Measurements from ENCODE around the gene CACNA1C.
A peak's percentile ranks its signal among the peaks of the same experiment; 100 is the strongest.

The CACNA1C gene

DNA sequence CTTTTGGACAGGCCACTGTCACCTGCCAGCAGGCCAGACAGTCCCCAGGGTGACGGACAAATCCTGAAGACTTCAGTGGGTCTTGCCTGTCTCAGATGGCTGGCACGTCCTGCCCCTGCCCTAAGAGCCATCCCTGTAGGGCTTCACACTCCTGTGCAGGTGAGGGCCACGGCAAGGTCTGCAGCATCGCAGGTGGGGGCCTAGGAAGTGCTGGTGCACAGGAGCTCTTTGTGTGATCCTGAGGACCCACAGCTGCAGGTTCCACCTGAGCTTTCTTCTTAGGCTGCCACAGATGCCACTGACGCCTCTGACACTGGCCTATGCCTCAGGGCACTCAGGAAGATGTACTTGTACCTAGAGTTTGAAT is 633.5 kb downstream of the CACNA1C start:
- FAIRE-seq, result no peak
- DNase-seq (ENCODE audit: insufficient read length, low spot score), result no peak

DNA sequence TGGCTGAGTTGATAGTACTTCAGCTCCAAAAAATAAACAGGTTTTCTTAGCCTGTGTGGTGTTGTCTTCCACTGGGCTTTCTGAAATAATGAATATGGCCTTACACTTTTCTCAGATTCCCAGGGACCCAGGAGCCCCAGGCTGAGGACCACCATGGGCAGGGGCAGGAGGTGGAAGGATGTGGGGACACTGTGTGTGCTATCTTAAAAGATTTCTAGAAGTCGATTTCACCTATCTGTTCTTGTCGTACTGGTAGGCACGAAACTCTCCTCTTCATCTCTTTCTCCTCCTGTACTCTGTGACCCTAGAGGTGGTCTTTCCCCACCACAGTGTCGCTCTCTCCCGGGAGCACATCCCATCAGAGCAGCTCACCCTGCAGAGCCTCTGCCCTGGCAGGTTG is 634.3 kb downstream of the CACNA1C start:
- FAIRE-seq (no peak), DNase-seq (ENCODE audit: insufficient read length, low spot score) (no peak)

DNA sequence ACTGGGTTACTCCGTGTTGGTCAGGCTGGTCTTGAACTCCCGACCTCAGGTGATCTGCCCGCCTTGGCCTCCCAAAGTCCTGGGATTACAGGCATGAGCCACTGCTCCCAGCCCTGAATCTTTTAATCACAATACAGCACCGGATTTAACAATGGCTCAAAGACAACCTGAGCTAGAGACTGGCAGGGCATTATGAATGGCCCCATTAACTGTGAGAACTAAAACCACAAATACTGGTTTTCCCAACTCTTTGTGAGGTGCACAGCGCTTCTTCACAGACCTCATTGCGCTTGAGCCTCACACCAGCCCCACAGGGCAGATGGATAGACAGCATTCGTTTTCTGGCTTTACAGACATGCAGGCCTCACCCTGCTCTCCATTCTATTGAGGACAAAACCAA is 634.9 kb downstream of the CACNA1C start:
- no peak for FAIRE-seq
- no peak for DNase-seq (ENCODE audit: insufficient read length, low spot score)

DNA sequence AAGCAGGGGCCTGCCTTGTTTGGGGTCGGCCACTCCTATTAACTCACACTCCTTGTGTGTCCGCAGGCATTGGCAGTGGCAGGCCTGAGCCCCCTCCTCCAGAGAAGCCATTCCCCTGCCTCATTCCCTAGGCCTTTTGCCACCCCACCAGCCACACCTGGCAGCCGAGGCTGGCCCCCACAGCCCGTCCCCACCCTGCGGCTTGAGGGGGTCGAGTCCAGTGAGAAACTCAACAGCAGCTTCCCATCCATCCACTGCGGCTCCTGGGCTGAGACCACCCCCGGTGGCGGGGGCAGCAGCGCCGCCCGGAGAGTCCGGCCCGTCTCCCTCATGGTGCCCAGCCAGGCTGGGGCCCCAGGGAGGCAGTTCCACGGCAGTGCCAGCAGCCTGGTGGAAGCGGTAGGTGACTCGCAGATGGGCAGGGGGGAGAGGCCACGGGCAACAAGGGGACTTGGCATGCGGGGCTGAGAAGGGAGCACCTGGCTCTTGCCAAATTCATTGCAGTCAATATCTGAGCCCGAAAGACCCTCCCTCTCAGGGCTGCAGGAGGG is 635.7 kb downstream of the CACNA1C start:
- no peak for DNase-seq (ENCODE audit: insufficient read length, low spot score)
- no peak for FAIRE-seq

- no peak for DNase-seq (ENCODE audit: insufficient read length, low spot score)
- no peak for FAIRE-seq
Observed at GRCh38 chr12:2689393-2689792, 636.6 kb downstream of the CACNA1C start.

GRCh38 chr12:2689879-2690278 is 637.1 kb downstream of the CACNA1C start:
- DNase-seq (ENCODE audit: insufficient read length, low spot score), result no peak
- no peak for FAIRE-seq

DNA sequence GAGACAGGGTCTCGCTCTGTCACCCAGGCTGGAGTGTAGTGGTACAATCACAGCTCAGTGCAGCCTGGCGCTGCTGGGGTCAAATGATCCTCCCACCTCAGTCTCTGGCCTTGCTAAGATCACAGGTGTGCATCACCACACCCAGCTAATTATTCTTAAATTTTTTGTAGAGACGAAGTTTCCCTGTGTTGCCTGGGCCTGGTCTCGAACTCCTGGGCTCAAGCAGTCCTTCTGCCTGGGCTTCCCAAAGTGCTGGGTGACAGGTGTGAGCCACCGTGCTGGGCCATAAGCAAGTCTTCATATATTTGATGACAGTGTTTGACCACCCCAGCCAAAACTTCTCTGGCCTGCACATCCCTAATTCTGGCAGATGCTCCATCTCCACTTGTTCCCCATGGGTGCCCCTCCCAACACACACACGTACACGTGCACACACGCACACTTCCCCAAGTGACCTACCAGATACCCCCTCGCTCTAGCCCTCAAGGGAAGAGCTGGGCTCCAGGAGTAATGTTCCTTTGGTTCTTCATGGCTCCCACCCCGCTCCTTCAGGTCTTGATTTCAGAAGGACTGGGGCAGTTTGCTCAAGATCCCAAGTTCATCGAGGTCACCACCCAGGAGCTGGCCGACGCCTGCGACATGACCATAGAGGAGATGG is 637.7 kb downstream of the CACNA1C start:
- DNase-seq (ENCODE audit: insufficient read length, low spot score), result no peak
- no peak for FAIRE-seq

- FAIRE-seq, result no peak
- DNase-seq (ENCODE audit: insufficient read length, low spot score), result no peak
Observed at GRCh38 chr12:2691006-2691344, 638.2 kb downstream of the CACNA1C start.

DNA sequence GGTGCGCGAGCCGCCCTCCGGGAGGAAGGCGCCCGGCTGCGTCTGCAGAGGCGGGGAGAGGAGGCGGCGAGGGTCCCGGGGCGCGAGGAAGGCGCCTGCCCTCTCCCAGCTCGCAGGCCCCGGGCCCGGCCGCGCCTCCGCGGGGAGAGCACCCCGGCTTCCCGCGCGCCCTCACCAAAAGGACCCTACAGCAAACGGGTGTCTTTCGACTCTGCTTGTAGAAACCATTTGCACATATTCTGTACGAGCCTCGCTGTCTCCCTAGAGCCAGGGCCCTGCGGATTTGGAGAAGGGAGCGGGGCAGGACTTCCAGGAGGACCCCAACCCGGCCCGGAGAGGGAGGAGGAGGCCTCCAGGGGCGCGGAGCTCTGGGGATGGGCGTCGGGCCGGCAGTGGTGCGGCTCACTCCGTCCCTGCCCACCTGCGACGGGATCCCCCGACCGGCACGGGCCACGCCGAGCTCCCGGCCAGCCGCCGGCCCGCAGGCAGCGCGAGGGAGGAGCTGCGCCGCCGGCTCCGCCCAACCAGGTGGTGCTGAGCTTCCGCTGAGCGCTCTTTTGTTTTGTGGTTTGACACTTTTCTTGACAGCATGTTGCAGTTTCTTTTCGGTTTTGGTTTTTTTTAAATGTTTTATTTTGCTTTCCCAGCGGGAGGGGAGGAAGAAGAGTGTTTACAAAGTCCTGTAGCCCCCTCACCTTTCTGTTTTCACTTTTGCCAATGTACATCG is 638.7 kb downstream of the CACNA1C start:
- DNase-seq (ENCODE audit: insufficient read length, low spot score) (peak; percentile 71), FAIRE-seq (peak; percentile 77)

DNA sequence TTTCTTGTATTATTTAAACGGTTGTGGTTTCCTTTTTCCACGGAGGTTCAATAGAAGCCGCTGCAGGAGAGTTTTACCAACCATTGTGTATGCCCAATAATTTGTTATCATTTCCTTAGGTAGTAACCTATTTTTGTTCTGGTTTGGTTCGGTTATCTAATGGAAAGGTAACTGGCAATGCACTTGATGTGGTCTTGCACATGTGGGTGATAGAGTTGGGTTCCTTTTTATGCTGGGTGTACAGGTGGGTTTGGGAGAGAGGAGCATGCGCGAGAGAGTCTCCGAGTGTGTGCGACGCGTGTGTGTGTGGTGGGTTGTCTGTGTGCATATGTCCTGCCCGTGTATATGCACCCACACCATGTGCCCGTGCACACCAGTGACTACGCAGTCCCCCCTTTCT is 639.3 kb downstream of the CACNA1C start:
- no peak for DNase-seq (ENCODE audit: insufficient read length, low spot score)
- peak; percentile 26 for FAIRE-seq

DNA sequence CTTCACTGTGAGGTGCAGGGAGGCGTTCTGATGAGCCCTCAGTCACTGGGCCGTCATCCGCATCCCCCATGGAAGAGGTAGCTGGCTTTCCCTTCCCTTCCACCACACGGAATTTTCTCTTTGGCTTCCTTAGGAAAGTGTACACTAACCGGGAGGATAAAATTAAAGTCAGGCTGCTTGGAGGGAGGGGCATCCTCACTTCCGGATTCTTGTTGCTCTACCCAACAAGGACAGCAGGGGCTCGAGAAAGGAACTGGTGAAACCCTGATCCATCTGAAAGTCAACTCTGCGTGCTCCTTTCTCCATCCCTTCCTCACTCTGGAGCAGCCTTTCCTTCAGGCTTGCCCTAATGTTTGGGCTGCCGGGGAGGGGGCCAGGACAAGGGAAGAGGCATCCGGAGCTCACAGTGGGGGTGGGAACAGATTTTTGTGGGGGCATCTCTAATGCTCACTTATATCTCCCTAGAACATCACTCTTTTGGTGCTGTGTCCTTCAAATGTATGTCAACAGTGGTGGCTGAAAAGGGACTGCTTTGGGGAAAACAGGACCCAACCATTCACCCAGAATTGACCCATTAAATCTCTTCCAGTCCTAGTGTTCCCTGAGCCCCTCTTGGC is 640.6 kb downstream of the CACNA1C start:
- FAIRE-seq, result no peak
- DNase-seq (ENCODE audit: insufficient read length, low spot score), result no peak

DNA sequence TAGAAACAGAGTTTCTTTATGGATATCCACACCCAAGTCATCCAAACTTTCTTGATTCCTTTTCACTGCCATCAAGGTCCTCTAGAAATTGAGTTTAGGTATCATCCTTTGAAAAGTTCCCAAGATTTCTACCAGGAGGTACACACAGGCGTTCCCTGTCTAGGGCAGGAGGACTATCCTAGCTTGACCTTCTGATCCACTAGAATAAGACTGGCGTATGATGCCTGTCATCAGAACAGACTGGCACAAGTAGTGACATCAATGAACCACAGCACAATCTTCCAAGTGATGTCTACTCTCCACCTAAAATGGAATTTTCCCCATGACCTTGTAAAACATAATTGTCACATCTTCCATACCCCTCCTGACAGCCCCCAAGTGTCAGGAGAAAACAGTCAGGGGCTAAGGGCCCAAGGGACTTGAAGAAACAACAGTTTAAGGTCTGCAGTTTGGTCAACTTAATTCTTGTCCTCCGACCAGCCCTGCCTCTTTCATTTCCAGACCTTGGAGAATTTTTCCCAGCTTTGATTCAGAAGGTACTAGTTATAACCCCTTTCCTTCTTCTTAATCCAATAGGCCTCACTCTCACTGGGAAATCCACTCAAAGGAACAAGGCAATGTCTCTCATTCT is 641.3 kb downstream of the CACNA1C start:
- no peak for FAIRE-seq

GRCh38 chr12:2696136-2696535 is 643.3 kb downstream of the CACNA1C start:
- FAIRE-seq (no peak), DNase-seq (ENCODE audit: insufficient read length, low spot score) (no peak)

More for the DNA sequence above, 641.3 kb downstream of the CACNA1C start:
- no peak for DNase-seq (ENCODE audit: insufficient read length, low spot score)

- DNase-seq (ENCODE audit: insufficient read length, low spot score), result no peak
- no peak for FAIRE-seq
Observed at GRCh38 chr12:2697057-2697800, 644.4 kb downstream of the CACNA1C start.

DNA sequence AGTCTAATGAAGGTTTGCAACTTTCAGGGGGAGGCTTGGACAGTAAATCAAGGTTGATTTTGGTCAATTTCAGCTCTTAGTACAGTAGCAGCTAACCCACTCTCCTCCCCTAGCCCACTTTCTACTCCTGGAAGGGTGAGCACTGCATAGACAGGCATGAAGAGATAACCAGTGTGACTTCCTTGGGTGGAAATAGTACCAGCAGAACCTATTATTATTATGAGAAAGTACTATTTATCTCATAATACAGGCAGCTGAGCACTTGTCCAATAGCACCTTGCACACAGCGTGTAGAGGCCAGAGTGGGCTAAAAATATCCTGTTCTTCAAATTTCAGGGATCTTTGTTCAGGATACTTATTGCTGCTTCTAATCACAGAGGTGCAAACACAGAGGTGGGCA is 645.8 kb downstream of the CACNA1C start:
- no peak for FAIRE-seq

DNA sequence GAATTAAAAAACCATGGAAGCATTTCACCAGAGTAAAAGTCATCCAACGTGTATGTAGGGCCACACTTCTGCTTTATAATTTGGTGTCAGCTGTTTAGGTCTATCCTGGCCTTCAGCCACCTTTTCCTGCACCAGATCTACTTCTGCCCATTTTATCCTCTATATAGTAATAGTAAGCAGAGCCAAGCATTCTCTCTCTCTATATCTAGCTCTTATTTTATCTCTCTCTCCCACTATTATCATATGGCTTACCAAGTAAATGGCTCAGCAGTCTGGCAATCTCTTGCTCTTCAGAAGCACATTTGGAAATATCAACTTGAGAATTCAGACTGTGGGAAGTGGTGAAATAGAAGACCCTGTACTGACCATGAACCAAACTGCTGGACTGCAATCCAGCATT is 657.9 kb downstream of the CACNA1C start:
- no peak for FAIRE-seq

More for the DNA sequence above, 645.8 kb downstream of the CACNA1C start:
- no peak for DNase-seq (ENCODE audit: insufficient read length, low spot score)

GRCh38 chr12:2719392-2719791 is 666.6 kb downstream of the CACNA1C start:
- FAIRE-seq (no peak), DNase-seq (ENCODE audit: insufficient read length, low spot score) (no peak)

More for the DNA sequence above, 657.9 kb downstream of the CACNA1C start:
- no peak for DNase-seq (ENCODE audit: insufficient read length, low spot score)

DNA sequence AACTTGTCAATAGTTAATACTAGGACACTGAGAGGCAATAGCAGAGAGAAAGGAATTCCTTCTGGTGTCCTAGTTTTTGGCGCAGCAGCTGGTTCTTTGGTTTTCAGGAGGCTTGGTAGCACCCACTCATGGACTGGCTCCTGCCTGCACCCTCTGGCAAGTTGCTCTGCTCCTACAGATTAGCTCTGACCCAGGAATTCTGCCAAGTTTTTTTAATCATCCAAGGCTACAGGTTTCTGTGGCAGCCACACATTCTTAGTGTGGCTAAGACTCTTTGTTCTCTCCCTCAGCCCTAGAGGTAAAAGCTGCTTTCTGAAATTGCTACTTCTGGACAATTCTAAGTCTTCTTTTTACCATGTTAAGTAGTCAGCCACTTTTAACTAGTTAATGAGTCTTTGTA is 670.0 kb downstream of the CACNA1C start:
- FAIRE-seq (no peak), DNase-seq (ENCODE audit: insufficient read length, low spot score) (no peak)

DNA sequence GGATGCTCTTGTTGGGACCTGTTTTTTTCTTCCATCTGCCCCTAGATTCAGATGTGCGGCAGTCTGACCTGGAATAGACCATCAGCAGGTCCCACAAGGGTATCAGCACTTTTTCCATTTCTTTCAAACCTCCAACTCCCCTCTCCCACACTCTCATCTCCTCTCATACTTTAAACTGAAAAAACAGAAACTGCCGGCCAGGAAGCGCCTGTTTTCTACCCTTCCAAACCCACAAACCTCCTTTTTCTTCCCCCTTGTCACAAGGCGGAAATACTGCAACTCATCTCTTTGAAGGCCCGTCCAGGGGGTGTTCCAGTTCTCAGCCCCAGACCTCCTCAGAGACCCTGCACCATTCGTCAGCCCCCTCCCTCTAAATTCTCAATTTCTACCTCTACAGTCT is 679.5 kb downstream of the CACNA1C start:
- DNase-seq (ENCODE audit: insufficient read length, low spot score), result no peak
- no peak for FAIRE-seq

- DNase-seq (ENCODE audit: insufficient read length, low spot score) (no peak), FAIRE-seq (no peak)
Observed at GRCh38 chr12:2733493-2734355, 680.9 kb downstream of the CACNA1C start.
